Liver (tissue), 3 donors: ENCODE measurements around the gene MRAP2.
"Not testable (repeated sequence)": the region's sequence is repeated elsewhere in the genome, so short reads cannot be mapped to it uniquely, and the experiment has no call there.

Experiments used
- CTCF ChIP-seq: fragments of 150-350 bp; IDR thresholded peaks from 2 replicates; pipeline ENCODE4 v1.5.1; 2017; ENCODE audit warnings: improper control_type of control experiment, low read depth, low read length; ENCODE audit not compliant: missing input control
- EGR1 ChIP-seq, 2 donors: IDR thresholded peaks; 2 replicates each; pipeline ENCODE4 v1.6.1; 2016 to 2018; ENCODE audit warnings: antibody characterized with exemption in 2 of 2, low read depth in 2 of 2
- JUND ChIP-seq, 2 donors: IDR thresholded peaks; 2 replicates each; pipeline ENCODE4 v1.6.1; 2016; ENCODE audit warnings: antibody characterized with exemption in 2 of 2
- MAX ChIP-seq: IDR thresholded peaks from 2 replicates; pipeline ENCODE4 v1.6.1; 2016; ENCODE audit warnings: antibody characterized with exemption
- RAD21 ChIP-seq, 2 donors: IDR thresholded peaks; 2 replicates each; pipeline ENCODE4 v1.6.1; 2016; ENCODE audit warnings: antibody characterized with exemption in 2 of 2, mild to moderate bottlenecking in 2 of 2
- REST ChIP-seq: IDR thresholded peaks from 2 replicates; pipeline ENCODE4 v1.6.1; 2016; ENCODE audit warnings: antibody characterized with exemption, mild to moderate bottlenecking
- RXRA ChIP-seq, 2 donors: IDR thresholded peaks; 2 replicates each; pipeline ENCODE4 v1.6.1; 2017 to 2018; ENCODE audit warnings: antibody characterized with exemption in 2 of 2, mild to moderate bottlenecking in 1 of 2
- donor health status: healthy.
- donor health status: healthy.

DNA sequence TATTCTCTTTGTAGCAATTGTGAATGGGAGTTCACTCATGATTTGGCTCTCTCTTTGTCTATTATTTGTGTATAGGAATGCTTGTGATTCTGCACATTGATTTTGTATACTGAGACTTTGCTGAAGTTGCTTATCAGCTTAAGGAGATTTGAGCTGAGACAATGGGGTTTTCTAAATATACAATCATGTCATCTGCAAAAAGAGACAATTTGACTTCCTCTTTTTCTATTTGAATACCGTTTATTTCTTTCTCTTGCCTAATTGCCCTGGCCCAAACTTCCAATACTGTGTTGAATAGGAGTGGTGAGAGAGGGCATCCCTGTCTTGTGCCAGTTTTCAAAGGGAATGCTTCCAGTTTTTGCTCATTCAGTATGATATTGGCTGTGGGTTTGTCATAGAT, 77.8 kb downstream of the MRAP2 start:
- not testable (repeated sequence) for TF ChIP-seq REST; CTCF; MAX; RXRA (IDR thresholded peaks at IDR 0.05); RAD21 (IDR thresholded peaks at IDR 0.05); JUND (IDR thresholded peaks at IDR 0.05); EGR1 (IDR thresholded peaks at IDR 0.05; ENCODE audit: low read depth in 2 of 2)
